Spleen (tissue), 7 donors: ENCODE measurements around the gene ZW10.
"Not testable (repeated sequence)": the region's sequence is repeated elsewhere in the genome, so short reads cannot be mapped to it uniquely, and the experiment has no call there.

Source experiments
- POLR2A ChIP-seq, 3 donors: fragments of 450-650 bp; IDR thresholded peaks; one replicate each; pipeline ENCODE4 v1.5.1; 2017; ENCODE audit warnings: antibody characterized with exemption in 3 of 3, mild to moderate bottlenecking in 1 of 3
- TF ChIP-seq, protein P1 (sequence below), 11 experiments: fragments of 200-600 bp in 7 of 11; fragments of 450-650 bp in 4 of 11; sonication (generic) in 4 of 11; IDR thresholded peaks in 8 of 11; conservative IDR thresholded peaks in 3 of 11; 1 replicate in 7 of 11; 2 replicates in 4 of 11; pipeline versions ENCODE4 v1.4.0 to v1.8.0; 2016 to 2021; ENCODE audit warnings: antibody characterized with exemption in 11 of 11, inconsistent platforms in 4 of 11, mild to moderate bottlenecking in 1 of 11
- donor health status: DM: no; HTN: no; CAD: no; lungs with moderate emphysema.
- donor health status: DM: no; HTN: no; CAD: no.
- donor health status: DM: no; HTN: no; CAD: no.

GRCh38 chr11:113789016-113789415 is 15.5 kb upstream of the ZW10 start:
- TF ChIP-seq, protein P1, sequence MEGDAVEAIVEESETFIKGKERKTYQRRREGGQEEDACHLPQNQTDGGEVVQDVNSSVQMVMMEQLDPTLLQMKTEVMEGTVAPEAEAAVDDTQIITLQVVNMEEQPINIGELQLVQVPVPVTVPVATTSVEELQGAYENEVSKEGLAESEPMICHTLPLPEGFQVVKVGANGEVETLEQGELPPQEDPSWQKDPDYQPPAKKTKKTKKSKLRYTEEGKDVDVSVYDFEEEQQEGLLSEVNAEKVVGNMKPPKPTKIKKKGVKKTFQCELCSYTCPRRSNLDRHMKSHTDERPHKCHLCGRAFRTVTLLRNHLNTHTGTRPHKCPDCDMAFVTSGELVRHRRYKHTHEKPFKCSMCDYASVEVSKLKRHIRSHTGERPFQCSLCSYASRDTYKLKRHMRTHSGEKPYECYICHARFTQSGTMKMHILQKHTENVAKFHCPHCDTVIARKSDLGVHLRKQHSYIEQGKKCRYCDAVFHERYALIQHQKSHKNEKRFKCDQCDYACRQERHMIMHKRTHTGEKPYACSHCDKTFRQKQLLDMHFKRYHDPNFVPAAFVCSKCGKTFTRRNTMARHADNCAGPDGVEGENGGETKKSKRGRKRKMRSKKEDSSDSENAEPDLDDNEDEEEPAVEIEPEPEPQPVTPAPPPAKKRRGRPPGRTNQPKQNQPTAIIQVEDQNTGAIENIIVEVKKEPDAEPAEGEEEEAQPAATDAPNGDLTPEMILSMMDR (IDR thresholded peaks at IDR 0.05 in 8 of 11, conservative IDR thresholded peaks at IDR 0.05 in 3 of 11), result not testable (repeated sequence)
- TF ChIP-seq POLR2A (IDR thresholded peaks at IDR 0.05), result not testable (repeated sequence)
